Measurements from ENCODE around the gene AFAP1. TPM values are rescaled to one million over a fixed set of nuclear protein-coding genes. Genes with fewer than 3 reads are reported as not detected.

AFAP1 gene
- total RNA-seq, 2 donors from 2014 or later, result 18.2 to 22.5 TPM

DNA sequence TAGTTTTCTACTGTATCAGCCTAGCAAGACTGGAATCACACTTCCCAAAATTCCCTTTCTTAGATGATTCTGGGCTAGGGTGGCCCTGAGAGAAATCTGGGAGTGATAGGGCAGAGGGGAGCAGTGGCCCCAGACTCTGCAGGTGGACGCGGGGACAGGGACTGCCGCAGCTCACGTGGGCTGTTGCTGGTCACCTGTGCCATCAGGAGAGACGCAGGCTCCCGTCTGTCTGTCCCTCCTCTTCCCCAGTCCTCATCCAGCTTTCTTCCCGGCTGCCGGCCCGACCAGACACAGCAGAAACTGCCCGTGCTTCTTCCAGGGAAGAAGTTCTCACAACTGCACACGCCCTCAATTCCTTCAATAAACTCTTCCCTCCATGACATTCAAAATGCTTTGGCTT is 86.4 kb downstream of the AFAP1 start:
- Mint-ChIP-seq H3K27me3 (ENCODE audit: insufficient read depth) (no peaks in the 10 kb centered on the region), H3K4me1 (no peaks in the 10 kb centered on the region), H3K9me3 (no peaks in the 10 kb centered on the region), H3K4me3 (no peak overlapping the region), H3K27ac (no peak overlapping the region), H3K36me3 (ENCODE audit: low read depth) (peaks cover 28% of the 10 kb centered on the region)
- no peak for DNase-seq
- Histone ChIP-seq H3K4me1 (ENCODE audit: control insufficient read depth, insufficient read depth, low read length) (no peaks in the 10 kb centered on the region), H3K9me3 (ENCODE audit: control insufficient read depth, low read length) (no peaks in the 10 kb centered on the region), H3K36me3 (ENCODE audit: control insufficient read depth, insufficient read depth, low read length) (peaks cover 44% of the 10 kb centered on the region), H3K4me3 (ENCODE audit: low read length) (no peak overlapping the region), H3K9ac (ENCODE audit: extremely low read depth, low read length, poor library complexity, severe bottlenecking) (no peak overlapping the region), H3K27me3 (ENCODE audit: control insufficient read depth, insufficient read depth, low read length, poor library complexity, severe bottlenecking) (no peaks in the 10 kb centered on the region), H3K27ac (ENCODE audit: low read depth, low read length) (no peak overlapping the region)
- WGBS, 2 experiments (ENCODE audit: insufficient coverage in 1 of 2, insufficient read length in 1 of 2), result 90 to 99% methylated on average over 10 to 11 of the region's 11 CpGs
- TF ChIP-seq, protein P1, sequence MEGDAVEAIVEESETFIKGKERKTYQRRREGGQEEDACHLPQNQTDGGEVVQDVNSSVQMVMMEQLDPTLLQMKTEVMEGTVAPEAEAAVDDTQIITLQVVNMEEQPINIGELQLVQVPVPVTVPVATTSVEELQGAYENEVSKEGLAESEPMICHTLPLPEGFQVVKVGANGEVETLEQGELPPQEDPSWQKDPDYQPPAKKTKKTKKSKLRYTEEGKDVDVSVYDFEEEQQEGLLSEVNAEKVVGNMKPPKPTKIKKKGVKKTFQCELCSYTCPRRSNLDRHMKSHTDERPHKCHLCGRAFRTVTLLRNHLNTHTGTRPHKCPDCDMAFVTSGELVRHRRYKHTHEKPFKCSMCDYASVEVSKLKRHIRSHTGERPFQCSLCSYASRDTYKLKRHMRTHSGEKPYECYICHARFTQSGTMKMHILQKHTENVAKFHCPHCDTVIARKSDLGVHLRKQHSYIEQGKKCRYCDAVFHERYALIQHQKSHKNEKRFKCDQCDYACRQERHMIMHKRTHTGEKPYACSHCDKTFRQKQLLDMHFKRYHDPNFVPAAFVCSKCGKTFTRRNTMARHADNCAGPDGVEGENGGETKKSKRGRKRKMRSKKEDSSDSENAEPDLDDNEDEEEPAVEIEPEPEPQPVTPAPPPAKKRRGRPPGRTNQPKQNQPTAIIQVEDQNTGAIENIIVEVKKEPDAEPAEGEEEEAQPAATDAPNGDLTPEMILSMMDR (conservative IDR thresholded peaks at IDR 0.05), result no peak

DNA sequence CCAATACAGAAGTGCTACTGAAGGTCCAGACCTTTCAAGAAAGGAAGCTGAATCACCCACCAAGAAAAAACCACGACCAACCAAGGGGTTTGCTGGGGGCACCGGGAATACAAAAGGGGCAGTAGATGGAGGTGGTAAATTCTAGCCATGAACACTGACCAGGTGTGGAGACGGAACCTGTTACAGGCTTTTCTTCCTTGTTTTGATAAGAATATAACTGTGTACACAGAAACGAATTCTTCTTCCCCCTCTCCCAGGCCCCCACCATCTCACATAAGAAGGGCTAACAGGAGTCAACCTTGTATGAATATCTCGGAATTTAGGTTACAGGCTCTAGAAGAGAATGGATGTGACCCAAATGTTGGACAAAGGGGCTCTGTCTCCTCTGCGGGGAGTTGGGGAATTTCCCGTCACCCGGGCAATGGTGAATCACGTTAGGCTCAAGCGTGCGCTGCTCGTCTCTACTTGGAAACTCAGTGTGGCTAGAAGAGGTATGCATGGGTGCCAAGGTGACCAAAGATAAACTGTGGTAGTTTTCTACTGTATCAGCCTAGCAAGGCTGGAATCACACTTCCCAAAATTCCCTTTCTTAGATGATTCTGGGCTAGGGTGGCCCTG is 87.0 kb downstream of the AFAP1 start:
- H3K36me3 ChIP-seq (ENCODE audit: control insufficient read depth, insufficient read depth, low read length), result peaks cover 44% of the 10 kb centered on the region
- no peaks in the 10 kb centered on the region for H3K27me3 ChIP-seq (ENCODE audit: control insufficient read depth, insufficient read depth, low read length, poor library complexity, severe bottlenecking)
- DNase-seq, result no peak
- Mint-ChIP-seq H3K9me3 (no peaks in the 10 kb centered on the region), H3K4me3 (no peak overlapping the region), H3K4me1 (no peaks in the 10 kb centered on the region), H3K27me3 (ENCODE audit: insufficient read depth) (no peaks in the 10 kb centered on the region), H3K27ac (no peak overlapping the region), H3K36me3 (ENCODE audit: low read depth) (peaks cover 30% of the 10 kb centered on the region)
- H3K4me3 ChIP-seq (ENCODE audit: low read length), result no peak overlapping the region
- no peaks in the 10 kb centered on the region for H3K9me3 ChIP-seq (ENCODE audit: control insufficient read depth, low read length)
- 92 to 93% methylated on average over 8 to 12 of the region's 12 CpGs for WGBS, 2 experiments (ENCODE audit: insufficient coverage in 1 of 2, insufficient read length in 1 of 2)
- no peak overlapping the region for H3K27ac ChIP-seq (ENCODE audit: low read depth, low read length)
- no peaks in the 10 kb centered on the region for H3K4me1 ChIP-seq (ENCODE audit: control insufficient read depth, insufficient read depth, low read length)
- H3K9ac ChIP-seq (ENCODE audit: extremely low read depth, low read length, poor library complexity, severe bottlenecking), result no peak overlapping the region
- TF ChIP-seq, protein P1 (conservative IDR thresholded peaks at IDR 0.05), result no peak

DNA sequence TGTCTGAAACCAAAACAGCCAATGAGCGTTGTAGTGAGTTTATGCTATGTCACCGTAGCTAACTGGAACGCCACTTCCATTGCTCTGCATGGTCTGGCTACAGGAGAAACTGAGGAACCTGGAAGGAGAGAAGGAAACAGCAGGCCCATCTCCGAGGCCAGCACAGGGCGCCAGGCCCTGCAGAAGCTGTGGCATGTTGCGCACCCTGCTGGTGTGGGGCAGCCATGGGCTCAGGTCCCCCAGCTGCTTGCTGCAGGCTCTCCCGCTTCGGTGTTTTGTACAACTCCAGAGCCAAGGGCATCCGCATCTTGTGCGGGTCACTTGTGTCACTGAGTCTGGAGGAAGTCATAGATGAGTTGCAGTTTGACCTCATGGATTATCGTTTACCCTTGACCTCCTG is 89.2 kb downstream of the AFAP1 start:
- TF ChIP-seq, protein P1 (conservative IDR thresholded peaks at IDR 0.05), result peak; percentile 62

More for the DNA sequence above, 89.2 kb downstream of the AFAP1 start:
- Mint-ChIP-seq H3K27ac (no peak overlapping the region), H3K9me3 (no peaks in the 10 kb centered on the region), H3K4me1 (no peaks in the 10 kb centered on the region), H3K36me3 (ENCODE audit: low read depth) (peaks cover 29% of the 10 kb centered on the region), H3K4me3 (no peak overlapping the region), H3K27me3 (ENCODE audit: insufficient read depth) (no peaks in the 10 kb centered on the region)
- Histone ChIP-seq H3K27ac (ENCODE audit: low read depth, low read length) (no peak overlapping the region), H3K36me3 (ENCODE audit: control insufficient read depth, insufficient read depth, low read length) (peaks cover 41% of the 10 kb centered on the region), H3K9ac (ENCODE audit: extremely low read depth, low read length, poor library complexity, severe bottlenecking) (no peak overlapping the region), H3K4me1 (ENCODE audit: control insufficient read depth, insufficient read depth, low read length) (no peaks in the 10 kb centered on the region), H3K9me3 (ENCODE audit: control insufficient read depth, low read length) (no peaks in the 10 kb centered on the region), H3K4me3 (ENCODE audit: low read length) (no peak overlapping the region), H3K27me3 (ENCODE audit: control insufficient read depth, insufficient read depth, low read length, poor library complexity, severe bottlenecking) (no peaks in the 10 kb centered on the region)
- DNase-seq, result no peak
- 88 to 92% methylated on average over 7 to 11 of the region's 11 CpGs for WGBS, 2 experiments (ENCODE audit: insufficient coverage in 1 of 2, insufficient read length in 1 of 2)
